Aorta (tissue), 5 donors: ENCODE data around the gene ADAMTS17. TPM values are rescaled to one million over a fixed set of nuclear protein-coding genes. Genes with fewer than 3 reads are reported as not detected.
"Not testable (repeated sequence)": the region's sequence is repeated elsewhere in the genome, so short reads cannot be mapped to it uniquely, and the experiment has no call there.

Experiments used
- ATAC-seq: fragments of 200-7000 bp; cut with Tn5 transposase; one replicate; pipeline ENCODE4 v1.9.1; 2022; ENCODE audit warnings: moderate library complexity; ENCODE audit not compliant: low FRiP score
- DNase-seq, 2 donors: peaks; one replicate each; pipeline ENCODE4 v3.0.0-alpha.2; 2020
- H3K27ac ChIP-seq, 2 donors: one replicate each; pipeline ENCODE4 v1.5.1; 2013; ENCODE audit warnings: low read length in 2 of 2, mild to moderate bottlenecking in 2 of 2, moderate library complexity in 2 of 2, control low read depth in 1 of 2, inconsistent platforms in 1 of 2, low read depth in 1 of 2
- H3K27me3 ChIP-seq, 2 donors: one replicate each; pipeline ENCODE4 v1.6.1; 2013; ENCODE audit warnings: control low read depth in 1 of 2, low read length in 1 of 2, mild to moderate bottlenecking in 1 of 2, moderate library complexity in 1 of 2; ENCODE audit not compliant: insufficient read depth in 2 of 2, control insufficient read depth in 1 of 2
- H3K36me3 ChIP-seq, 2 donors: one replicate each; pipeline ENCODE4 v1.6.1; 2013; ENCODE audit warnings: control low read depth in 1 of 2, low read length in 1 of 2, mild to moderate bottlenecking in 1 of 2; ENCODE audit not compliant: insufficient read depth in 2 of 2, control insufficient read depth in 1 of 2
- H3K4me1 ChIP-seq, 2 donors: one replicate each; pipeline ENCODE4 v1.6.1; 2013; ENCODE audit warnings: low read length in 2 of 2, control low read depth in 1 of 2, mild to moderate bottlenecking in 1 of 2, moderate library complexity in 1 of 2; ENCODE audit not compliant: insufficient read depth in 2 of 2, control insufficient read depth in 1 of 2
- H3K4me3 ChIP-seq, 2 donors: one replicate each; pipeline ENCODE4 v1.5.1; 2013; ENCODE audit warnings: low read length in 2 of 2, control low read depth in 1 of 2, mild to moderate bottlenecking in 1 of 2
- H3K9me3 ChIP-seq: one replicate; pipeline ENCODE4 v1.6.1; 2013; ENCODE audit warnings: mild to moderate bottlenecking, low read length; ENCODE audit not compliant: control insufficient read depth
- WGBS, 2 donors: extraction: QIAGEN DNeasy Blood & Tissue Kit; methylation state at CpG; one replicate each; pipeline ENCODE4 v1.1.7; 2013; 5-methylcytosine and 5-hydroxymethylcytosine counted together
- intact Hi-C, 2 donors: fragments of 100-400 bp; cut with DNase I; formaldehyde crosslinking; loops; one replicate each; pipeline versions ENCODE4 v1.14.2 to v1.15.0; 2022
- polyA plus RNA-seq, 2 donors: library from polyadenylated mRNA; stranded (reverse); fragments of 200-250 nt; gene quantifications; one replicate each; pipeline ENCODE4 v1.2.3, GENCODE V29; 2013
- total RNA-seq, 2 donors: library from RNA; stranded (reverse); fragmentation: NEBNext Ultra II Directional; extraction: Animal tissue kit (Norgen Biotek cat#: 25700); gene quantifications; one replicate each; pipeline ENCODE4 v1.2.1, GENCODE V29; 2021
- donor health status: healthy with polysubstance abuse.
- donor health status: Bipolar disorder and iron deficiency.
- donor health status: DM: no; HTN: no; CAD: no.
- donor health status: DM: no; HTN: no; CAD: no.
- donor health status: DM: yes; HTN: yes; CAD: no.

The ADAMTS17 gene
- total and polyA plus RNA-seq, 4 donors, result 0.41 to 4.2 (median 1.8) TPM; not detected in 1

DNA sequence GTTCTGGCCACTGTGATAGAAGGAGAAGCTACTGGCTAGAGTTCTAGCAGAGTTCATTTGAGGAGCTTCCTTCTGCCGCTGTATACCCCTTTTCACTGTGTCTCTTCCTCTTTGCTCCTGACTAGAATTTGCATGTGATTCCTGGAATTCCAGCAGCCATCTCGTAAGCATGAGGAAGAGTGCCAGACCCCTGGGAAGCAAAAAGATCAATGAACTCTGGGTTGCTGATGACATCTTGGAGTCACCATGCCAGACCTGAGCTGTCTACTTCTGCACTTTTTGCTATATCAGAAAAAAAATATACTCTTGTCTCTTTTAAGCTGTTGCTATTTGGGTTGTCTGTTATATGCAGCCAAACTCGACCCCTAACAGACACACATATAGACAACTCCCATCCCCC lies 3.7 kb upstream of the ADAMTS17 start:
- DNase-seq (no peak), ATAC-seq (no peak)
- Histone ChIP-seq H3K4me1 (no peaks in the 10 kb centered on the region), H3K27ac (no peak overlapping the region), H3K4me3 (no peak overlapping the region), H3K9me3 (no peaks in the 10 kb centered on the region), H3K27me3 (no peaks in the 10 kb centered on the region), H3K36me3 (no peaks in the 10 kb centered on the region)
- 83 to 93% methylated on average over 3 of the region's 3 CpGs for WGBS, 2 donors
- intact Hi-C loops, result loop anchor here in 1 of 2 donors (5.0 kb wide), 1 partner anchor 227 kb away; no protein-coding TSS in a partner anchor

DNA sequence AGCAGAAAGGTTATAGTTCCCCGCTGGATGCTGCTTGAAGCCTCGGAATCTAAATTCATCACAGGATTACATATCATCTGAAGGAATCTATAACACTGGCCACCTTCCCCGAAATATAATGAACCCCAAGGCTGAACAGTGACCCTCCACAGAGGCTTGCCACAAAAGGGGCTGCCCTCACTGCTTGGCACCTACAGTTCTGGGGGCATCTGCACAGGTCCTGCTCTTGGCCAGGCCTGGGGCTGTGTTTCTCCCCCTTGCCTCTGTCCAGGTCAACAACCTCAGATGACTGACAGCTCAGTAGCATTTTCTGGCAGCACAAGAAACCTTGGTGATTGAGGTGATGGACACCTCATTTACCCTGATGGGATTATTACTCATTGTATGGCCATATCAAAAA lies 1.5 kb upstream of the ADAMTS17 start:
- Histone ChIP-seq H3K9me3 (no peaks in the 10 kb centered on the region), H3K4me1 (peaks cover 0 to 2% of the 10 kb centered on the region in 2 donors), H3K4me3 (no peak overlapping the region), H3K27ac (no peak overlapping the region), H3K36me3 (no peaks in the 10 kb centered on the region), H3K27me3 (no peaks in the 10 kb centered on the region)
- 91% methylated on average over 3 of the region's 3 CpGs for WGBS, 2 donors
- DNase-seq (no peak), ATAC-seq (no peak)
- intact Hi-C loops, result loop anchor here in 1 of 2 donors (5.0 kb wide), 2 partner anchors 39 to 101 kb away; no protein-coding TSS in a partner anchor

GRCh38 chr15:100341239-100341749 lies 481 bp downstream of the ADAMTS17 start:
- no peak for DNase-seq
- H3K4me3 ChIP-seq, result peak overlapping the region; percentile 55 to 76
- H3K27ac ChIP-seq, result peak overlapping the region in 1 of 2 donors; percentile 76
- no peaks in the 10 kb centered on the region for H3K27me3 ChIP-seq
- H3K9me3 ChIP-seq, result no peaks in the 10 kb centered on the region
- peaks cover 0 to 2% of the 10 kb centered on the region in 2 donors for H3K4me1 ChIP-seq
- intact Hi-C loops, result loop anchor here in 1 of 2 donors (5.0 kb wide), 2 partner anchors 41 to 99 kb away; no protein-coding TSS in a partner anchor
- H3K36me3 ChIP-seq, result no peaks in the 10 kb centered on the region
- ATAC-seq, result peak; percentile 20
- WGBS, 2 donors, result 0 to 1% methylated on average over 42 to 95 of the region's 95 CpGs

- no peak for ATAC-seq
- 14 to 15% methylated on average over 48 to 56 of the region's 56 CpGs for WGBS, 2 donors
- Histone ChIP-seq H3K4me3 (peak overlapping the region; percentile 55 to 76), H3K27me3 (no peaks in the 10 kb centered on the region), H3K9me3 (no peaks in the 10 kb centered on the region), H3K27ac (no peak overlapping the region), H3K4me1 (peaks cover 0 to 2% of the 10 kb centered on the region in 2 donors), H3K36me3 (no peaks in the 10 kb centered on the region)
- DNase-seq, result no peak
- intact Hi-C loops, result loop anchor here in 1 of 2 donors (5.0 kb wide), 2 partner anchors 42 to 98 kb away; no protein-coding TSS in a partner anchor
Observed at GRCh38 chr15:100340721-100341238, 995 bp downstream of the ADAMTS17 start.

GRCh38 chr15:100339999-100340398 lies 1.8 kb downstream of the ADAMTS17 start:
- Histone ChIP-seq H3K36me3 (no peaks in the 10 kb centered on the region), H3K27me3 (no peaks in the 10 kb centered on the region), H3K9me3 (no peaks in the 10 kb centered on the region), H3K4me1 (peaks cover 0 to 2% of the 10 kb centered on the region in 2 donors), H3K27ac (no peak overlapping the region), H3K4me3 (no peak overlapping the region)
- 92 to 93% methylated on average over 12 of the region's 12 CpGs for WGBS, 2 donors
- no peak for ATAC-seq
- DNase-seq, result no peak
- intact Hi-C loops, result loop anchor here (2.0 to 10.0 kb wide), 5 partner anchors 42 to 411 kb away; no protein-coding TSS in a partner anchor

- DNase-seq, ATAC-seq, H3K36me3 ChIP-seq, H3K27ac ChIP-seq, H3K4me3 ChIP-seq, H3K27me3 ChIP-seq, H3K4me1 ChIP-seq, H3K9me3 ChIP-seq: not testable (repeated sequence)
- 73 to 83% methylated on average over 4 to 7 of the region's 7 CpGs for WGBS, 2 donors
- intact Hi-C loops, result loop anchor here (2.0 to 10.0 kb wide), 3 partner anchors 205 to 411 kb away; no protein-coding TSS in a partner anchor
Observed at GRCh38 chr15:100339451-100339850, 2.3 kb downstream of the ADAMTS17 start.

GRCh38 chr15:100338971-100339444 lies 2.8 kb downstream of the ADAMTS17 start:
- DNase-seq, result peak in 1 of 2 donors; percentile 69
- Histone ChIP-seq H3K27me3 (no peaks in the 10 kb centered on the region), H3K9me3 (no peaks in the 10 kb centered on the region), H3K36me3 (no peaks in the 10 kb centered on the region), H3K27ac (no peak overlapping the region), H3K4me1 (peaks cover 0 to 2% of the 10 kb centered on the region in 2 donors), H3K4me3 (no peak overlapping the region)
- intact Hi-C loops, result loop anchor here (2.0 to 10.0 kb wide), 3 partner anchors 204 to 410 kb away; no protein-coding TSS in a partner anchor
- ATAC-seq, result peak; percentile 77
- WGBS, 2 donors, result 3 to 5% methylated on average over 10 of the region's 10 CpGs

DNA sequence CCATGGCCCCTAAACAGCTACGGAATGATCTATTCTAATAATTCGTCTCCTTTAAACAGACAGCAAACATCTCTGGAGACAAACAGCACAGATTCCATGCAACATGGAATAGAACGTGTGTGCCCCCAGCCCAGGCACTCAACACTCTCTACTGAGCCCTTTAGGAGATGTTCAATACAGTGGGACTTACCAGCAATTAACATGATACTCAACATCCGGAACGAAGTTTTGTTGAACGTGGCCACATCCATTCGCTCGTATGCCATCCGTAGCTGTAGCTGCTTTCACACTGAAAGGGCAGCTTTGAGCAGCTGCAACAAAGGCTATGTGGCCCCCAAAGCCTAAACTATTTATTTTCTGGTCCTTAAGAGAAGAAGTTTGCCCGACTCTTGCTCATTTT lies 3.5 kb downstream of the ADAMTS17 start:
- DNase-seq, result no peak
- Histone ChIP-seq H3K27me3 (no peaks in the 10 kb centered on the region), H3K4me1 (peaks cover 0 to 2% of the 10 kb centered on the region in 2 donors), H3K4me3 (no peak overlapping the region), H3K9me3 (no peaks in the 10 kb centered on the region), H3K27ac (no peak overlapping the region), H3K36me3 (no peaks in the 10 kb centered on the region)
- no peak for ATAC-seq
- WGBS, 2 donors, result 47 to 56% methylated on average over 10 of the region's 10 CpGs
- intact Hi-C loops, result loop anchor here (2.0 to 10.0 kb wide), 3 partner anchors 203 to 409 kb away; no protein-coding TSS in a partner anchor
